ENCODE measurements around the gene AP1B1. TPM values are rescaled to one million over a fixed set of nuclear protein-coding genes. Genes with fewer than 3 reads are reported as not detected.
"Not testable (repeated sequence)": the region's sequence is repeated elsewhere in the genome, so short reads cannot be mapped to it uniquely, and the experiment has no call there.

Gene AP1B1
- total RNA-seq (10 to 100 TPM; 41.2 to 42.8 TPM), total RNA-seq (58.9 to 94.0 reads per million in 2 donors)

GRCh38 chr22:29387921-29388758 is at the start of gene AP1B1:
Gene AP1B1 (minus strand): TSS chr22:29388570. CDS start chr22:29367243, 21,327 bp downstream.
- Mint-ChIP-seq H3K4me3 (peak within 1 kb of the TSS; percentile 90), H3K36me3 (ENCODE audit: low read depth) (no peaks in the 10 kb centered on the region), H3K27me3 (no peaks in the 10 kb centered on the region), H3K4me1 (peaks cover 32% of the 10 kb centered on the region), H3K27ac (peak within 1 kb of the TSS; percentile 90)
- peak; percentile 77 to 83 (median 83) for DNase-seq
- H3K9me3 ChIP-seq (ENCODE audit: control insufficient read depth, low read length, poor library complexity, severe bottlenecking): no peaks in the 10 kb centered on the region
- peak; percentile 93 for ATAC-seq

- peaks cover 53% of the 10 kb centered on the region for H3K27me3 Mint-ChIP-seq
- peaks cover 2% of the 10 kb centered on the region for H3K36me3 Mint-ChIP-seq (ENCODE audit: low read depth)
- peaks cover 2% of the 10 kb centered on the region for H3K4me1 Mint-ChIP-seq
- ATAC-seq (no peak), DNase-seq (no peak)
- no peaks in the 10 kb centered on the region for H3K9me3 ChIP-seq (ENCODE audit: control insufficient read depth, low read length, poor library complexity, severe bottlenecking)
- no peak overlapping the region for H3K27ac Mint-ChIP-seq
- no peak overlapping the region for H3K4me3 Mint-ChIP-seq
These were observed 47.1 kb upstream of the AP1B1 start for GRCh38 chr22:29435236-29436136.

DNA sequence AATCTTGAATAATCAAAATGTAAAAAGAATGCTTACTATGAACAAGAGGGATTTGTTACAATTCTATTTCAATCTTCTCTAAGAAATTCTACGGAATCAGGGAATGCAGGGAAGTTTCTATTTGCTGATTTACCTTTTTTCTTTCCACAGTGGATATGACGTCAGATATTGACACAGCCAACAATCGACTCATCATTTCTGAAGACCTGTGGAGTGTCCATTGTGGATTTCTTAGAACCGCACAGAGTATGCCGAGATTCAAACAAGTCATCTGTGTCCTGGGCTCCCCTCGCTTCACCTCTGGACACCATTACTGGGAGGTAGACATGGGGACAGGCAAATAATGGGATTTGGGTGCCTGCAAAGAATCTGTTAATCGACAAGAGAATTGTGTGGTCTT is 45.9 kb upstream of the AP1B1 start:
- no peaks in the 10 kb centered on the region for H3K9me3 ChIP-seq (ENCODE audit: control insufficient read depth, low read length, poor library complexity, severe bottlenecking)
- Mint-ChIP-seq H3K27me3 (peaks cover 50% of the 10 kb centered on the region), H3K4me3 (no peak overlapping the region), H3K36me3 (ENCODE audit: low read depth) (no peaks in the 10 kb centered on the region), H3K4me1 (no peaks in the 10 kb centered on the region), H3K27ac (no peak overlapping the region)
- DNase-seq (no peak), ATAC-seq (no peak)

DNA sequence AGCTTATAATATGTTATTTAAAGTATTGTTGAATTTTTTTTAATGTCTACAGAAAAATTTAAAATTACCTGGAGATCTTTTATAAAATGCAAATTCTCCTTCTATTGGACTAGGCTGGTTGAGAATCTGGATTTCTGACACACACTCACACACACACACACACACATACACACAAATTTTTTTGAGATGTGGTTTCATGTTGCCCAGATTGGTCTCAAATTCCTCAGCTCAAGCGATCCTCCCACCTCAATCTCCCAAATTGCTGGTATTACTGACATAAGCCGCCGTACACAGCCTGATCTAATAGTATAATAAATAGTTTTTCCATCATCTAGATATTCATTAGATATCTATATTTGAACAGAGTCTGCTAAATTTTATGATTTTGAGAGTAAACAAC is 45.5 kb upstream of the AP1B1 start:
- ATAC-seq: no peak
- peaks cover 55% of the 10 kb centered on the region for H3K27me3 Mint-ChIP-seq

GRCh38 chr22:29431986-29432385 is 43.6 kb upstream of the AP1B1 start:
- H3K27ac Mint-ChIP-seq: no peak overlapping the region
- H3K36me3 Mint-ChIP-seq (ENCODE audit: low read depth): no peaks in the 10 kb centered on the region
- H3K4me3 Mint-ChIP-seq: no peak overlapping the region
- DNase-seq (no peak), ATAC-seq (no peak)
- H3K9me3 ChIP-seq (ENCODE audit: control insufficient read depth, low read length, poor library complexity, severe bottlenecking): no peaks in the 10 kb centered on the region
- H3K27me3 Mint-ChIP-seq: peaks cover 59% of the 10 kb centered on the region
- H3K4me1 Mint-ChIP-seq: peaks cover 5% of the 10 kb centered on the region

More for the DNA sequence above, 45.5 kb upstream of the AP1B1 start:
- Mint-ChIP-seq H3K36me3 (ENCODE audit: low read depth) (no peaks in the 10 kb centered on the region), H3K4me1 (peaks cover 2% of the 10 kb centered on the region), H3K4me3 (no peak overlapping the region), H3K27ac (no peak overlapping the region)
- DNase-seq: no peak
- H3K9me3 ChIP-seq (ENCODE audit: control insufficient read depth, low read length, poor library complexity, severe bottlenecking): no peaks in the 10 kb centered on the region

DNA sequence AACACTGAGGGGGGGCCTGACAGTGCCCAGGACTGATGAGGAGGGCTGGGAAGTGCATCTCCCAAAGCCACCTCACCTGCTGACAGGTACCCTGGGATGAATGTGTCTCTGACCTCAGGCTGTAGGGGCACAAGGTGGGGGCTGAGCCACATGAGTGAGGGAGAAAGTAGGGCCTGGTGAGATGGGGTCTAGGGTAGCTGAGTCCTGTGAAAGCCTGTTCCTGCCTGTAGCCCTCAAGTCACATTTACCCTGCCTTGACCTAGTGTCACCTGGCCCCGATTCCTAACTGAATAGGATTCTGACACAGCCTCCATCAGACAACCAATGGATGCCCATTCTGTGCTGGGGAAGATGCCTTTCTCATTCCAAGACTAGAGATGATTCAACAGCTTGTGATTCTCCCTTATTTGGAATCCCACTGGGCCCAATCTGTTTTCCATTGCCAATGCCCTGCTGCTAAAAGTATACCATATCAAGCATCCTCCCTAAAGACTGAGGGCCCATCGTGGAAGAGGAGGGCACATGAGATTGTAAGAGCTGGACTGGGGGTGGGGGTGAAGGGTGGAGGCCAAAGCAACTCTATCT is 38.9 kb upstream of the AP1B1 start:
- H3K27ac Mint-ChIP-seq: no peak overlapping the region
- no peaks in the 10 kb centered on the region for H3K9me3 ChIP-seq (ENCODE audit: control insufficient read depth, low read length, poor library complexity, severe bottlenecking)
- H3K4me3 Mint-ChIP-seq: no peak overlapping the region
- no peak for DNase-seq
- no peak for ATAC-seq
- H3K36me3 Mint-ChIP-seq (ENCODE audit: low read depth): no peaks in the 10 kb centered on the region
- peaks cover 5% of the 10 kb centered on the region for H3K4me1 Mint-ChIP-seq
- H3K27me3 Mint-ChIP-seq: peaks cover 30% of the 10 kb centered on the region

- H3K4me1 Mint-ChIP-seq: peaks cover 5% of the 10 kb centered on the region
- DNase-seq (no peak), ATAC-seq (no peak)
- no peak overlapping the region for H3K4me3 Mint-ChIP-seq
- H3K9me3 ChIP-seq (ENCODE audit: control insufficient read depth, low read length, poor library complexity, severe bottlenecking): no peaks in the 10 kb centered on the region
- no peaks in the 10 kb centered on the region for H3K36me3 Mint-ChIP-seq (ENCODE audit: low read depth)
- H3K27ac Mint-ChIP-seq: no peak overlapping the region
- peaks cover 31% of the 10 kb centered on the region for H3K27me3 Mint-ChIP-seq
These were observed 38.1 kb upstream of the AP1B1 start for GRCh38 chr22:29426476-29426875.

DNA sequence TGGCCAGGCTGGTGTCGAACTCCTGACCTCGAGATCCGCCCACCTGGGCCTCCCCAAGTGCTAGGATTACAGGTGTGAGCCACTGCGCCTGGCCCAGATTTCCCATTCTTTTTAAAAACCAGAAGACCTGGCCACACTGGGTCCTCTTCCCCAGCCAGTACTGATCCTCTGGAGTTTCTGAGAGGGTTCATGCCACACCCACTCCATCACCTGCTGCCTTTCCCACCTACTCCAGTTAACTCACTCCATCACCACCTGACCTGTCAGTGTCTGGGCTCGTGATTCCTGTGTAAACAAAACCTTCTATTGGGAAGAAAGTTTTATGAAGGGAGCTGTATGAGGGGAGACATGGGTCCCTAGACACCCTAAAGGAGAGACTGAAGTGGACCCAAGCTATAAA is 30.3 kb upstream of the AP1B1 start:
- not testable (repeated sequence) for DNase-seq; H3K36me3 Mint-ChIP-seq (ENCODE audit: low read depth); H3K4me1 Mint-ChIP-seq; ATAC-seq; H3K27ac Mint-ChIP-seq; H3K9me3 ChIP-seq (ENCODE audit: control insufficient read depth, low read length, poor library complexity, severe bottlenecking); H3K4me3 Mint-ChIP-seq
- H3K27me3 Mint-ChIP-seq: peaks cover 16% of the 10 kb centered on the region

- ATAC-seq: peak; percentile 81
- H3K4me1 Mint-ChIP-seq; H3K27me3 Mint-ChIP-seq; H3K9me3 ChIP-seq (ENCODE audit: control insufficient read depth, low read length, poor library complexity, severe bottlenecking); H3K36me3 Mint-ChIP-seq (ENCODE audit: low read depth): not testable (repeated sequence)
- Mint-ChIP-seq H3K4me3 (peak overlapping the region; percentile 87), H3K27ac (peak overlapping the region; percentile 87)
- DNase-seq: peak in 2 of 3 donors; percentile 18 to 23
These were observed 26.7 kb upstream of the AP1B1 start for GRCh38 chr22:29414951-29415591.

- not testable (repeated sequence) for H3K27me3 Mint-ChIP-seq; H3K4me3 Mint-ChIP-seq; DNase-seq; H3K9me3 ChIP-seq (ENCODE audit: control insufficient read depth, low read length, poor library complexity, severe bottlenecking); H3K36me3 Mint-ChIP-seq (ENCODE audit: low read depth); H3K27ac Mint-ChIP-seq
- peak; percentile 64 for ATAC-seq
- peaks cover 12% of the 10 kb centered on the region for H3K4me1 Mint-ChIP-seq
These were observed 24.4 kb upstream of the AP1B1 start for GRCh38 chr22:29412772-29413171.

GRCh38 chr22:29411569-29412211 is 23.3 kb upstream of the AP1B1 start:
- H3K36me3 Mint-ChIP-seq (ENCODE audit: low read depth); H3K9me3 ChIP-seq (ENCODE audit: control insufficient read depth, low read length, poor library complexity, severe bottlenecking); DNase-seq; H3K27ac Mint-ChIP-seq; H3K27me3 Mint-ChIP-seq; ATAC-seq: not testable (repeated sequence)
- H3K4me3 Mint-ChIP-seq: peak overlapping the region; percentile 21
- peaks cover 13% of the 10 kb centered on the region for H3K4me1 Mint-ChIP-seq

- DNase-seq (no peak), ATAC-seq (no peak)
- no peak overlapping the region for H3K27ac Mint-ChIP-seq
- H3K4me3 Mint-ChIP-seq: no peak overlapping the region
- no peaks in the 10 kb centered on the region for H3K9me3 ChIP-seq (ENCODE audit: control insufficient read depth, low read length, poor library complexity, severe bottlenecking)
- H3K27me3 Mint-ChIP-seq: no peaks in the 10 kb centered on the region
- H3K4me1 Mint-ChIP-seq: peaks cover 9% of the 10 kb centered on the region
- no peaks in the 10 kb centered on the region for H3K36me3 Mint-ChIP-seq (ENCODE audit: low read depth)
These were observed 20.6 kb upstream of the AP1B1 start for GRCh38 chr22:29408940-29409339.
